Gastroesophageal sphincter (tissue), 3 donors: ENCODE data around the gene CGGBP1.

Experiments
- CTCF ChIP-seq, 4 experiments: fragments of 200-600 bp in 2 of 4; fragments of 450-650 bp in 2 of 4; sonication (generic) in 1 of 4; IDR thresholded peaks; one replicate each; pipeline ENCODE4 v1.5.1; 2017 to 2019; ENCODE audit warnings: antibody characterized with exemption in 4 of 4, mild to moderate bottlenecking in 2 of 4, moderate library complexity in 2 of 4
- POLR2A ChIP-seq, 2 donors: fragments of 450-650 bp; IDR thresholded peaks; one replicate each; pipeline ENCODE4 v1.6.1; 2017; ENCODE audit warnings: antibody characterized with exemption in 2 of 2, mild to moderate bottlenecking in 2 of 2, moderate library complexity in 1 of 2
- POLR2AphosphoS5 ChIP-seq: sonication (generic); formaldehyde crosslinking; IDR thresholded peaks from one replicate; pipeline ENCODE4 v1.6.1; 2017; ENCODE audit warnings: antibody characterized with exemption

- no peak for TF ChIP-seq CTCF (IDR thresholded peaks at IDR 0.05)
- TF ChIP-seq POLR2A (IDR thresholded peaks at IDR 0.05), result no peak
- no peak for TF ChIP-seq POLR2AphosphoS5
Measured at GRCh38 chr3:88084097-88084501, 25.3 kb upstream of the CGGBP1 start.
